Lower leg skin (tissue), 3 donors: ENCODE results near the gene ID2.

Source experiments
- POLR2A ChIP-seq, 2 donors: fragments of 450-650 bp; IDR thresholded peaks; one replicate each; pipeline ENCODE4 v1.6.1; 2016 to 2017; ENCODE audit warnings: antibody characterized with exemption in 2 of 2, mild to moderate bottlenecking in 1 of 2, moderate library complexity in 1 of 2
- TF ChIP-seq, protein P1 (sequence below), 3 donors: fragments of 450-650 bp; IDR thresholded peaks; one replicate each; pipeline ENCODE4 v1.5.1; 2016; ENCODE audit warnings: antibody characterized with exemption in 3 of 3, mild to moderate bottlenecking in 3 of 3, moderate library complexity in 2 of 3

DNA sequence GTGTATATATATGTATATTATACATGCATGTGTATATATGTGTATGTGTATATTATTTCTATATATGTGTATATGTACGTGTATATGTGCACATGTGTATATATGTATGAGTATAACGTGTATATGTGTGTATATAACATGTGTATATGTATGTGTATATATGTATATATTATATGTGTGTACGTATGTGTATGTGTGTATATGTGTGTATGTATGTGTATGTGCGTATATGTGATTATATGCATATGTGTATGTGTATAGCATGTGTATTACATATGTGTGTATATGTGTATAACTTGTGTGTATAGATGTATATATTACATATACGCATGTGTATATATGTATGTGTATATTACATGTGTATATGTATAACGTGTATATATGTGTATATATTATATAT, 32.1 kb upstream of the ID2 start:
- TF ChIP-seq, protein P1, sequence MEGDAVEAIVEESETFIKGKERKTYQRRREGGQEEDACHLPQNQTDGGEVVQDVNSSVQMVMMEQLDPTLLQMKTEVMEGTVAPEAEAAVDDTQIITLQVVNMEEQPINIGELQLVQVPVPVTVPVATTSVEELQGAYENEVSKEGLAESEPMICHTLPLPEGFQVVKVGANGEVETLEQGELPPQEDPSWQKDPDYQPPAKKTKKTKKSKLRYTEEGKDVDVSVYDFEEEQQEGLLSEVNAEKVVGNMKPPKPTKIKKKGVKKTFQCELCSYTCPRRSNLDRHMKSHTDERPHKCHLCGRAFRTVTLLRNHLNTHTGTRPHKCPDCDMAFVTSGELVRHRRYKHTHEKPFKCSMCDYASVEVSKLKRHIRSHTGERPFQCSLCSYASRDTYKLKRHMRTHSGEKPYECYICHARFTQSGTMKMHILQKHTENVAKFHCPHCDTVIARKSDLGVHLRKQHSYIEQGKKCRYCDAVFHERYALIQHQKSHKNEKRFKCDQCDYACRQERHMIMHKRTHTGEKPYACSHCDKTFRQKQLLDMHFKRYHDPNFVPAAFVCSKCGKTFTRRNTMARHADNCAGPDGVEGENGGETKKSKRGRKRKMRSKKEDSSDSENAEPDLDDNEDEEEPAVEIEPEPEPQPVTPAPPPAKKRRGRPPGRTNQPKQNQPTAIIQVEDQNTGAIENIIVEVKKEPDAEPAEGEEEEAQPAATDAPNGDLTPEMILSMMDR (IDR thresholded peaks at IDR 0.05) = no peak
- TF ChIP-seq POLR2A (IDR thresholded peaks at IDR 0.05) = no peak
